HG03354 (cell line): ENCODE measurements around the gene TIMM23.
"Not testable (repeated sequence)": the region's sequence is repeated elsewhere in the genome, so short reads cannot be mapped to it uniquely, and the experiment has no call there.

Experiments used
- ATAC-seq: cut with Tn5 transposase; IDR thresholded peaks from one replicate; pipeline ENCODE4 v1.9.1; 2021; ENCODE audit warnings: mild to moderate bottlenecking; ENCODE audit not compliant: unreplicated experiment, poor library complexity, severe bottlenecking

Gene TIMM23, protein sequence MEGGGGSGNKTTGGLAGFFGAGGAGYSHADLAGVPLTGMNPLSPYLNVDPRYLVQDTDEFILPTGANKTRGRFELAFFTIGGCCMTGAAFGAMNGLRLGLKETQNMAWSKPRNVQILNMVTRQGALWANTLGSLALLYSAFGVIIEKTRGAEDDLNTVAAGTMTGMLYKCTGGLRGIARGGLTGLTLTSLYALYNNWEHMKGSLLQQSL

DNA sequence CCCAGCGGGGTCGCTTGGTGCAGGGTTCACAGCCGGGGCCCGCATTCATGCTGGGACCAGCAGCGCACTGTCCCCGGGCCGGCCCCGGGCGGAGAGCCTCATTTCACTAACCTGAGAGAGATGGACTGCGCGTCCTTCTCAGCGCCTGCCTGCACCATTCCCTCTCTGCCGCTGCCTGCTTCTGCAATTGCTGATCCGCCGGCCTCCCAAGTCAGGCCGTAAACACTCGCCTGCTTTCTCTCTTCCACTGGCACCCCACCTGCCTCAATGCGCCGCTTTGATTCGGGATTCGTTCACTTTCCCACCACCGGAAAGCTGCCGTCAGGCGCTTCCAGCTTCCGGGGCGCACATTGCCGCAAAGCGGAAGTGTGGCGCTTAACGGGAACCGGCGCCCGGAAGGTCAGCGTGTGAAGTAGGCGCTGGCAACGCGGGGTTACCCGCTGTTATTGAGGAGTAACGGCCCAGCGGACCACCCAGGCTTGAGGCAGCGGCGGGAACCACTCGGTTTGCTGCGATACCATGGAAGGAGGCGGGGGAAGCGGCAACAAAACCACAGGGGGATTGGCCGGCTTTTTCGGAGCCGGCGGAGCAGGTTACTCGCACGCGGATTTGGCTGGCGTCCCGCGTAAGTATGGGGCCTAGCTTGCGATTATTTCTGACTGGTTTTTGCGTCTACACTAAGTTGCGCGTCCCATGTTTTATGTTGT lies at the start of gene TIMM23:
Gene TIMM23, plus strand, starts transcription at position 384 of the 707 bp plus-strand sequence. Its CDS starts 136 bp downstream, at position 520.
- ATAC-seq = peak; percentile 76

DNA sequence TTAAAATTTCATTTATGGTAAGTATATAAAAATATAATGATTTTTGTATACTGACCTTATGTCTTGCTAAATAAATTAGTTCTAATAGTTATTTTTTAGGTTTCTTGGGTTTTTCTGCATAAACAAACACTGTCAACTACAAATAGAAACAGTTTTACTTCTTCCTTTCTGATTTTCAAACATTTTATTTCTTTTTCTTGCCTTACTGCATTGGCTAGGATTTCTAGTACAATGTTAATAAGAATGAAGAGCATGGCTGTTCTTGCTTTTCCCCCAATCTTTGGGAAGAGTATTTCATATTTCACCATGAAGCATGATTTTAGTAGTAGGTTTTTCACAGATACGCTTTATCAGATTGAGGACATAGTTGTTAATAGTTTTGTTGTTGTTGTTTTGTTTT lies 45.5 kb upstream of the TIMM23 start:
- ATAC-seq = not testable (repeated sequence)

DNA sequence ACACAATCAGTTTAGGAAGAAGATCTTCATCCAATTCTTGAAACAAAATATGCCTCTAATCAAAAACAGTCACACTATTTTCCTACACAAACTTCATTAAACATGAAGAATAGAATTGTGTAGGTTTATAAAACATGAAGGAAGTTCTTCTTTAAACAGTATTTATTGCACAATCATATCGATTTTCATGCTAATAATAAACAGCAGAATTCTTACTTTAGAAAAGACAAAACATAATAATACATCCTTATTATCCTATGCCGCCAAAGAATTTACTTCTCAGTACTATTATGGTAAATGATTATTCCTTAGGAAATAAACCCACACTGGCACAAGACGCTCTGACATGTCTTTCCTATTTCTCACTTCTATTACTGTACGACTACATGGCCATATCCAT lies 41.0 kb upstream of the TIMM23 start:
- not testable (repeated sequence) for ATAC-seq

DNA sequence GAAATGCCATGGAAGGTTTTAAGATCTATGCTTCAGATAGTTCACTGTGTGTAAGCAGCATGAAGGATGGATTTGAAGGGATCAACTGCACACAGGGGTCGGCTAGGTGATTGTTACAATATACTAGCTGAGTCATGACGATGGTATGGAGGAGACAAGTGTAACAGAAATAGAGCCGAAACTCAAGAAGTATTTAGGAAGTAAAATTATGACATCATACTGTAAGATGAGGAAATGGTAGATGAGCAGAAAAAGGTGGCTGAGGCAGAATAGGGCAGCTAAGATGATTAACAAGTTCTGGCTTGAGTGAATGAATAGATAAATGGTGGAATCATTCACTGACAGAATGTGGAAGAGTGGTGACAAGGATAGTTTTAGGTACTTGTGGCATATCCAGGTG lies 37.5 kb upstream of the TIMM23 start:
- not testable (repeated sequence) for ATAC-seq

GRCh38 chr10:45939176-45939697 lies 33.1 kb upstream of the TIMM23 start:
- not testable (repeated sequence) for ATAC-seq

GRCh38 chr10:45941196-45941595 lies 31.1 kb upstream of the TIMM23 start:
- ATAC-seq = not testable (repeated sequence)

DNA sequence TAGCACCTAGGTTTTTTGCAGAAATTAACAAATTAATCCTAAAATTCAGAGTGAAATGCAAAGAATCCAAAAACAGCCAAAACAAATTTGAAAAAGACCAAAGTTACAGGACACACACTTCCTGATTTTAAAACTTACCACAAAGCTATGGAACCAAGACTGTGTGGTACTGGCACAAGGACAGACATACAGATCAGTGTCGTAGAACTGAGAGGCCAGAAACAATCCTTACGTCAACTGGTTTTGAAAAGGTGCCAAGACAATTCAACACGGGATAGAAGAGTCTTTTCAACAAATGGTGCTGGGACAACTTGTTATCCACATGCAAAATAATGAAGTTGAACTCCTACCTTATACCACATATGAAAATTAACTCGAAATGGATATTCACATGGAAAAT lies 26.8 kb upstream of the TIMM23 start:
- not testable (repeated sequence) for ATAC-seq

GRCh38 chr10:45947363-45947762 lies 24.9 kb upstream of the TIMM23 start:
- ATAC-seq = not testable (repeated sequence)

- not testable (repeated sequence) for ATAC-seq
These were observed 23.5 kb upstream of the TIMM23 start for GRCh38 chr10:45948801-45949200.

DNA sequence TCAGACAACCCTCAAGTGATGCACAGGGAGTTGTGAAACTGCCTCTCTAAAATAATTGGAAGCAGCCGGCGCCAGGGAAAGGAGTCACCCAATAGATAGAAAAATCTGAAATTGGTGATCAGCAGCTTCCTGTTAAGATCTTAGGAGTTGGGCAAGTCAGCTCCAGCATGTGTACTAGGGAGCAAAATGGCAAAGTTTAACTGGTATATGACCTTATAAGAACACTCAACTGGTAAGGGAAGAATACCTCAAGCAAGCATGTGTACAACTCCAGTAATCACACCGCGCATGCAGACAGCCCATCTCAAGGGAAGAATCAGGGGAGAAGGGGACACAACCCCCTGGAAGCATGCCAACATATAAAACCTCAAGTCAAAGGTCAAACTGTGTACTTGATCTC lies 17.9 kb upstream of the TIMM23 start:
- ATAC-seq = not testable (repeated sequence)

- not testable (repeated sequence) for ATAC-seq
These were observed 15.7 kb upstream of the TIMM23 start for GRCh38 chr10:45956634-45957033.

DNA sequence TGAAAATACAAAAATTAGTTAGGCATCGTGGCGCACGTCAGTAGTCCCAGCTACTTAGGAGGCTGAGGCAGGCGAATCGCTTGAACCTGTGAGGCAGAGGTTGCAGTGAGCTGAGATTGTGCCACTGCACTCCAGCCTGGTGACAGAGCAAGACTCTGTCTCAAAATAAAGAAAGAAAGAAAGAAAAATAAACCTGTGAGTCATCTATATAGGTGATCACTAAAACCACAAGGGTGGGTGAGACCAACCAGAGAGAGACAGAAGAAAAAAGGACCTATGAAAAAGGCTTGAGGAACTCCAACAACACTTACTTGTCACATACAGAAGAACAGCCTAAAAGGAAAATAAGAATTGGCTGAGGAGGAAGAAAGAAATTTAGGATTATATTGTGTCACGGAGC lies 14.4 kb upstream of the TIMM23 start:
- not testable (repeated sequence) for ATAC-seq

DNA sequence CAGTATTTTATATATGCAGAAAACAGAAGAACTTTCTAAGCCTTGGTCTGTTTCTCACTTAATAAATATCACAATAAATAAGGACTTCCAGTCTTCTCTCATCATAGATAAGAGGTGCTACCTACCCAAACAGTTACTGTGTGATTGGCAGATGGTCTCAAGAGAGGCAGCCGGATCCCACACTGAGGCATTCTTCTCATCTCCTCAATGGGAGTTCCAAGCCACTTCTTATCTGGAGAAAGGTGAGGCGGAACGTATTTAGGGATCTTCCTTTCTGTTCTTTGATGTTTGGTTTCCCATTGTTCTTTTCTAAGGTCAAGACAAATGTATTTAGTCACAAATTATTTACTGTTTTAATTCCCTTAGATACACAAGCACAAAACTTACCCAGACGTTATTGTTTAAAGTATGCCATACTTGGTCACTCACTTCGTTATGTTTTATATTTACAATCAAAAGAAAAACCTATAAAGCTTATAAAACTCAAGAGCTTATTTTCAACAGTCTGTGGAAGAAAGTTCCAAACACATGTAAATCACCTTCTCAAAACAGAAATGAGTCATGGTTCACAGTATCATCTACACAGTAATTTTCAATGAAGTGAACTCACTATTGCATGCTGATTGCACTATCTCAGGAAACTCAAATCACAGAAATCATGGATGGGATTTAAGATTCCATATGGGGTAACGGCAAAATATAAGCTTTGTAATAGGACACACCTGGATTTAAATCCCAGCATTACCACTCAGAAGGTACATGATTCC lies 9.4 kb upstream of the TIMM23 start:
- ATAC-seq = not testable (repeated sequence)

- not testable (repeated sequence) for ATAC-seq
These were observed 1.3 kb upstream of the TIMM23 start for GRCh38 chr10:45971019-45971418.

- ATAC-seq = peak; percentile 59
These were observed 565 bp upstream of the TIMM23 start for GRCh38 chr10:45971742-45972105.

- peak; percentile 32 for ATAC-seq
These were observed 502 bp downstream of the TIMM23 start for GRCh38 chr10:45972813-45973169.

GRCh38 chr10:45974041-45974440 lies 1.8 kb downstream of the TIMM23 start:
- not testable (repeated sequence) for ATAC-seq

- ATAC-seq = peak; percentile 79
These were observed 6.3 kb downstream of the TIMM23 start for GRCh38 chr10:45978554-45978953.

DNA sequence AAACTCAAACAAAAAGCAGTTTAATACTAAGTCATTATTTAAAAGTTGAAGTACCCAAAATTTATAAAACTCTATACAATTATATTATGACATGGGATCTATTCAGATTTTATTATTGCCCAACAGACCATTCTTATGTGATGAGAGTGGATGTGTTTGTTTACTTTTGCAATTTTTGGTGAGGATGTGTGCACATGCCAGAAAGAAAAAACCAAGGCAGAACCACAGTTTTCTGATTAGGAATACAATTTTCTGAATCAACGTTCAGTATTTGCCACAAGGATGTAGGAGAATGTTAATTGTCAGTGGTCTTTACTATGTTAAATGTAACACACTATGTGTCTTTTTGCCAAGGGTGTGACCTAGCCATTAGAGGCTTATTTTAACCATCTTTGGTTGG lies 9.1 kb downstream of the TIMM23 start:
- not testable (repeated sequence) for ATAC-seq

GRCh38 chr10:45983538-45984186 lies 11.4 kb downstream of the TIMM23 start:
- peak; percentile 67 for ATAC-seq
